ENCODE results near the gene POLR3B. TPM values are rescaled to one million over a fixed set of nuclear protein-coding genes. Genes with fewer than 3 reads are reported as not detected.

Gene POLR3B
- polyA plus RNA-seq, 1 experiment, result 14.1 TPM

DNA sequence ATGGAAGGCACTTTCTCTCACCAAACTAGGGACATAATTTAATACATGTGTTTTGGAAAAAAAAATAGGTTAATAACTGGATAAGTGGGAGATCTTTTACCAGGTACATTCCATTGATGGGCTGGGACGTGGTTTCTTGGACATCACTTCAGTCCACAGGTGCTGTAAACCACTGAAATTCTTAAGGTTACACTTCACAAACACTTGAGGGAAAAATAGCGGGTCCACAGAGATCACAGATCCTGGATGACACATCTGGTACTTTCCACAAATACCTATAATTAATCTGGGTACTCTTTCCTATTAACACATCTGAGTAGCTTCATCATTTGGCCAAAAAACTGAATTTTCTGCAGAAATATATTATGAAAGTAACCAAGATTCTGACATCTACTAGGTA, 85.0 kb downstream of the POLR3B start:
- DNase-seq (ENCODE audit: low read depth, low spot score), result no peak
- TF ChIP-seq, protein P1, sequence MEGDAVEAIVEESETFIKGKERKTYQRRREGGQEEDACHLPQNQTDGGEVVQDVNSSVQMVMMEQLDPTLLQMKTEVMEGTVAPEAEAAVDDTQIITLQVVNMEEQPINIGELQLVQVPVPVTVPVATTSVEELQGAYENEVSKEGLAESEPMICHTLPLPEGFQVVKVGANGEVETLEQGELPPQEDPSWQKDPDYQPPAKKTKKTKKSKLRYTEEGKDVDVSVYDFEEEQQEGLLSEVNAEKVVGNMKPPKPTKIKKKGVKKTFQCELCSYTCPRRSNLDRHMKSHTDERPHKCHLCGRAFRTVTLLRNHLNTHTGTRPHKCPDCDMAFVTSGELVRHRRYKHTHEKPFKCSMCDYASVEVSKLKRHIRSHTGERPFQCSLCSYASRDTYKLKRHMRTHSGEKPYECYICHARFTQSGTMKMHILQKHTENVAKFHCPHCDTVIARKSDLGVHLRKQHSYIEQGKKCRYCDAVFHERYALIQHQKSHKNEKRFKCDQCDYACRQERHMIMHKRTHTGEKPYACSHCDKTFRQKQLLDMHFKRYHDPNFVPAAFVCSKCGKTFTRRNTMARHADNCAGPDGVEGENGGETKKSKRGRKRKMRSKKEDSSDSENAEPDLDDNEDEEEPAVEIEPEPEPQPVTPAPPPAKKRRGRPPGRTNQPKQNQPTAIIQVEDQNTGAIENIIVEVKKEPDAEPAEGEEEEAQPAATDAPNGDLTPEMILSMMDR (IDR thresholded peaks at IDR 0.05; ENCODE audit: low read depth, low read length), result no peak
- H3K4me3 ChIP-seq (ENCODE audit: low read depth, low read length), result no peak overlapping the region
- no peaks in the 10 kb centered on the region for H3K27me3 ChIP-seq (ENCODE audit: control insufficient read depth, insufficient read depth, low read length)
- CTCF ChIA-PET, result no interaction called here
- no peak overlapping the region for H3K27ac ChIP-seq (ENCODE audit: low read depth, low read length)
- H3K9me3 ChIP-seq (ENCODE audit: control insufficient read depth, insufficient read depth, low read length), result no peaks in the 10 kb centered on the region
- POLR2A ChIA-PET, result no interaction called here

DNA sequence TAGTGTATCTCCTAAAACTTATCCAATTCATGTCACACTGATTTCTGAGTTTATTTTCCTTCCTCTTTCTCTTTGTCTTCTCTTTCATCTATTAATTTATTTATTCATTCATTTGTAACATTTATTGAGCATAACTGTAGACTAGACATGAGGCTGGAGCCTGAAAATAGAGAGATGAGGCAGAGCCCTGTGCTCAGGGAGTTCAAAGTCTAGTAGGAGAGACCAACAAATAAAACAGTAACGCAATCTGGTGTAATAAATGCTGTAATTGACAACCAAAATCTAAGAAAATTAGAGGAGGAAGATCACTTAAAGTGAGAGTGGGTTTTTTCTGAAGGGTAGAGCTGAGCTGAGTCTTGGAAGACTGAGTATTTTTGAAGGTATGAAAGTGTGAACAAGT, 87.5 kb downstream of the POLR3B start:
- CTCF ChIA-PET, result interaction anchor here (0.9 kb wide), 1 partner anchor 397 kb away, joined by 3 read pairs; no protein-coding TSS in a partner anchor
- TF ChIP-seq, protein P1 (IDR thresholded peaks at IDR 0.05; ENCODE audit: low read depth, low read length), result no peak
- no peaks in the 10 kb centered on the region for H3K9me3 ChIP-seq (ENCODE audit: control insufficient read depth, insufficient read depth, low read length)

DNA sequence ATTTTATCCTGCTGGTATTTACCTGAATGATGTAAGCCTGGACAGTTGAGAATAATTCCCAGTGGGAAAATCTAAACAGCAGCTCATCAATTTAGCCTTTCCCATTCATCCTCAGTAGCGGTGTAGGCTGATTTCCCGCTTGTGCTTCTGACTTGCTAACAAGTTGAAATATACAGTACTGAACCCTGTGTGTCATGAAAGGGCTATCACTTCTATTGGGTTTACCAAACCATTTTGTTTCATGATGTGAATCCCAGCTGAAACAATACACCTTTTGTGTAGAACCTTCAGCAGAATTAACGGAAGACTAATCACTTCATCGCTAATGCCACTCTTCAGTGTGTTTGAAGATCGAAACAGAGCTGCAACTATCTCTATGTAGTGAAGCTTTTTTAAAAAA, 88.4 kb downstream of the POLR3B start:
- DNase-seq (ENCODE audit: low read depth, low spot score), result no peak
- CTCF ChIA-PET, result interaction anchor here (0.6 to 0.9 kb wide), 3 partner anchors 345 to 447 kb away, joined by 3 read pairs; no protein-coding TSS in a partner anchor
- Histone ChIP-seq H3K27ac (ENCODE audit: low read depth, low read length) (no peak overlapping the region), H3K27me3 (ENCODE audit: control insufficient read depth, insufficient read depth, low read length) (no peaks in the 10 kb centered on the region), H3K4me3 (ENCODE audit: low read depth, low read length) (no peak overlapping the region), H3K9me3 (ENCODE audit: control insufficient read depth, insufficient read depth, low read length) (no peaks in the 10 kb centered on the region)
- TF ChIP-seq, protein P1 (IDR thresholded peaks at IDR 0.05; ENCODE audit: low read depth, low read length), result no peak
- POLR2A ChIA-PET, result interaction anchor here (0.6 kb wide), 1 partner anchor 328 kb away, joined by 5 read pairs; no protein-coding TSS in a partner anchor

More for the DNA sequence above, 87.5 kb downstream of the POLR3B start:
- no peaks in the 10 kb centered on the region for H3K27me3 ChIP-seq (ENCODE audit: control insufficient read depth, insufficient read depth, low read length)
- no peak for DNase-seq (ENCODE audit: low read depth, low spot score)
- H3K4me3 ChIP-seq (ENCODE audit: low read depth, low read length), result no peak overlapping the region
- POLR2A ChIA-PET, result no interaction called here
- no peak overlapping the region for H3K27ac ChIP-seq (ENCODE audit: low read depth, low read length)

DNA sequence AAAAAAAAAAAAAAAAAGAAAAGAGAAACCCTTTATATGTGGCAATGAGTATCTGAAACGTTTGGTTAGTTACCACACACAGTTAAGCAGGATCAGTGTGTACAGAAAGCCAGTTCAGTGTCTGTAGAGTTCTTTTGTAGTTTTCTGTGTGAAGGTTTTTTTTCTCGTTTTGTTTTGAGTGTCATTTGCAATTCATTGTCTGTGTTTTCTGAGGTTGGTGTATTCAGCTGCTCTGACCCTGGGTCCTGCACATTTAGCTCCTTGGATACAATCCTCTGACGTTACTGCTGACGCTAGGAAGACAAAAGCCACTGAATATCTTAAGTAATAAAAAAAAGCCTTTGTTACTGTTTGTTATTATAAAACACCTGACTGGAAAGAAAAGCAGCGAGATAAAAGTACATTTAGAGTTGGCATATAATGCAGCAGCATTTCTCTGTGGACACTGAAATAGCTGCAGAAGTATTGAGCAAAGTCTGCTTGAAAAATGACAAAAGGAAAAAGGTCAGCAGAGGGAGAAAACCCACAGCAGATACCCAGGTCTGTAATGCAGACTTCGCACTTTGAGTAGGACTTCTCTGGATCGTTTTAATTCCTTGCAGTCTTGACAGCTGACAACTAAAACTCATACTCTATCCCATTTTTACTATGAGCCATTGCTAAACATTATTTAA, 89.0 kb downstream of the POLR3B start:
- Histone ChIP-seq H3K27me3 (ENCODE audit: control insufficient read depth, insufficient read depth, low read length) (no peaks in the 10 kb centered on the region), H3K27ac (ENCODE audit: low read depth, low read length) (no peak overlapping the region), H3K9me3 (ENCODE audit: control insufficient read depth, insufficient read depth, low read length) (no peaks in the 10 kb centered on the region), H3K4me3 (ENCODE audit: low read depth, low read length) (no peak overlapping the region)
- ChIA-PET POLR2A (interaction anchor here (0.6 kb wide), 1 partner anchor 327 kb away, joined by 5 read pairs; no protein-coding TSS in a partner anchor), CTCF (interaction anchor here (0.6 kb wide), 2 partner anchors 344 to 447 kb away, joined by 3 read pairs; no protein-coding TSS in a partner anchor)
- DNase-seq (ENCODE audit: low read depth, low spot score), result no peak
- TF ChIP-seq, protein P1 (IDR thresholded peaks at IDR 0.05; ENCODE audit: low read depth, low read length), result no peak

DNA sequence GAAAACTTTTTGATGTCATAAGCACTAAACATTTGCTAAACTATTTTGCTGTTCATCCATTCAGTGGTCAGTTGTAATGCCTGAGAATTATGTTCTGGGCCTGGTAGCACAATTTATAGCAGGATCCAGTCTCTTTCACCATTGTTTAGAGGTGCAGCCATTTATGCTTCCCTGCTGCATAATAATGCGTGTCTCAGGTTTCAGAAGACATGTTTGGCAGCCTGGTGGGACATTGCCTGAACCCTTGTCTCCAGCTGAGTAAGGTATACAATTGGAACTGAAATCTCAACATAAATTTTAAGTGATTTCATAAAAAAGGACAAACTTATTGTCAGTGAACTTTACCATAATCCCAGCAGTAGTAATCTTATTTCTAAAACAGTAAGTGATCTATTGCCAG, 94.8 kb downstream of the POLR3B start:
- Histone ChIP-seq H3K9me3 (ENCODE audit: control insufficient read depth, insufficient read depth, low read length) (no peaks in the 10 kb centered on the region), H3K27me3 (ENCODE audit: control insufficient read depth, insufficient read depth, low read length) (no peaks in the 10 kb centered on the region), H3K4me3 (ENCODE audit: low read depth, low read length) (no peak overlapping the region), H3K27ac (ENCODE audit: low read depth, low read length) (no peak overlapping the region)
- CTCF ChIA-PET, result no interaction called here
- no peak for DNase-seq (ENCODE audit: low read depth, low spot score)
- POLR2A ChIA-PET, result no interaction called here
- TF ChIP-seq, protein P1 (IDR thresholded peaks at IDR 0.05; ENCODE audit: low read depth, low read length), result no peak

All from AG04450 (cell line).